ENCODE data around the gene RDX. TPM values are rescaled to one million over a fixed set of nuclear protein-coding genes. Genes with fewer than 3 reads are reported as not detected.

RDX gene
- total and polyA plus RNA-seq, 9 of the 15 experiments (the other 6 are each of a cell fraction or from before 2014, with no cell fraction given), result 35.6 to 62.1 (median 54.3) TPM

DNA sequence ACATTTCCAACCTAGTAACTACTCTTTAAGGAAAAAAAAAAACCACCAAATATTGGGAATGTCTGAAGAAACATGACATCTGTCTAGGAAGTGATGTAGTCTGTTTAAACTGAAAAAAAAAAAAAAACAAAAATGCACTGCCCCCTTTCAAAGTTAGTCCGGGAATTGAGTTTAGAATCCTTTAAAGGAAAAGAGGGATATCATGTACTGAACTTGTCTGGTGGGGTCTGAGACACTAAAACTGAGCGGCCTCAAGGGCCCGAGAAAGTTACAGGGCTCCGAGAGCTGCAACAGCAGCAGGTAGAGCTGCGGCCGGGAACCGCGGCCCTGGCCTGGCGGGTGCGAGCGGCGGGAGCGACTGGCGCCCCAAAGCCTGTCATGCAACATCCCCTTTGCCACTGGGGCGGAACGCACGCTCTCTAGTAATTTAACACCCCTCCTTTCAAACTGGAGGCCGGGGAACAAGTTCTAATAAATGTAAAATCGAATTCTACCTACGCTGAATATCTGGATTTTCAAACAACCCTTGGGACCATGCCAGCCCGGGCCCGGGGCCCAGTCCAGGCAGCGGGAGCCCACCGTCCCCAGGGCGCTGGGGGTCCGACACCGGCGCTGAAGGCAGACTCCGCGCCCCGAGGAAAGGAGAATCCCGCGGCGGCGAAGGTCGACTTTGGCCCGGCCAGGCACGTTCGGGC, 736 bp downstream of the RDX start (continued):
- TF ChIP-seq, protein P1, sequence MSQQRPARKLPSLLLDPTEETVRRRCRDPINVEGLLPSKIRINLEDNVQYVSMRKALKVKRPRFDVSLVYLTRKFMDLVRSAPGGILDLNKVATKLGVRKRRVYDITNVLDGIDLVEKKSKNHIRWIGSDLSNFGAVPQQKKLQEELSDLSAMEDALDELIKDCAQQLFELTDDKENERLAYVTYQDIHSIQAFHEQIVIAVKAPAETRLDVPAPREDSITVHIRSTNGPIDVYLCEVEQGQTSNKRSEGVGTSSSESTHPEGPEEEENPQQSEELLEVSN (IDR thresholded peaks at IDR 0.05; ENCODE audit: borderline replicate concordance in 1 of 2, extremely low read depth in 1 of 2, insufficient read depth in 1 of 2, insufficient read length in 1 of 2, low read depth in 1 of 2, low read length in 1 of 2, poor library complexity in 1 of 2, severe bottlenecking in 1 of 2), result peak in 1 of 2 experiments; percentile 18
- TF ChIP-seq NR2C1 (IDR thresholded peaks at IDR 0.05), result no peak
- no peak for TF ChIP-seq NR2C1 (tag; IDR thresholded peaks at IDR 0.05)
- no peak for TF ChIP-seq NBN (IDR thresholded peaks at IDR 0.05; ENCODE audit: low read depth)
- TF ChIP-seq, protein P2, sequence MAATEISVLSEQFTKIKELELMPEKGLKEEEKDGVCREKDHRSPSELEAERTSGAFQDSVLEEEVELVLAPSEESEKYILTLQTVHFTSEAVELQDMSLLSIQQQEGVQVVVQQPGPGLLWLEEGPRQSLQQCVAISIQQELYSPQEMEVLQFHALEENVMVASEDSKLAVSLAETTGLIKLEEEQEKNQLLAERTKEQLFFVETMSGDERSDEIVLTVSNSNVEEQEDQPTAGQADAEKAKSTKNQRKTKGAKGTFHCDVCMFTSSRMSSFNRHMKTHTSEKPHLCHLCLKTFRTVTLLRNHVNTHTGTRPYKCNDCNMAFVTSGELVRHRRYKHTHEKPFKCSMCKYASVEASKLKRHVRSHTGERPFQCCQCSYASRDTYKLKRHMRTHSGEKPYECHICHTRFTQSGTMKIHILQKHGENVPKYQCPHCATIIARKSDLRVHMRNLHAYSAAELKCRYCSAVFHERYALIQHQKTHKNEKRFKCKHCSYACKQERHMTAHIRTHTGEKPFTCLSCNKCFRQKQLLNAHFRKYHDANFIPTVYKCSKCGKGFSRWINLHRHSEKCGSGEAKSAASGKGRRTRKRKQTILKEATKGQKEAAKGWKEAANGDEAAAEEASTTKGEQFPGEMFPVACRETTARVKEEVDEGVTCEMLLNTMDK (IDR thresholded peaks at IDR 0.05; ENCODE audit: borderline replicate concordance, insufficient read depth, low read depth, low read length, poor library complexity, severe bottlenecking), result no peak
- no peak for TF ChIP-seq PHTF2 (CRISPR knock-in tag; IDR thresholded peaks at IDR 0.05)
- TF ChIP-seq ARID2 (IDR thresholded peaks at IDR 0.05), result no peak
- no peak for TF ChIP-seq SIN3B (IDR thresholded peaks at IDR 0.05; ENCODE audit: low read depth)
- TF ChIP-seq ZNF408 (CRISPR knock-in tag; IDR thresholded peaks at IDR 0.05; ENCODE audit: low read depth), result no peak
- no peak for TF ChIP-seq ARHGAP35 (IDR thresholded peaks at IDR 0.05; ENCODE audit: partially characterized antibody)
- TF ChIP-seq, protein P3, sequence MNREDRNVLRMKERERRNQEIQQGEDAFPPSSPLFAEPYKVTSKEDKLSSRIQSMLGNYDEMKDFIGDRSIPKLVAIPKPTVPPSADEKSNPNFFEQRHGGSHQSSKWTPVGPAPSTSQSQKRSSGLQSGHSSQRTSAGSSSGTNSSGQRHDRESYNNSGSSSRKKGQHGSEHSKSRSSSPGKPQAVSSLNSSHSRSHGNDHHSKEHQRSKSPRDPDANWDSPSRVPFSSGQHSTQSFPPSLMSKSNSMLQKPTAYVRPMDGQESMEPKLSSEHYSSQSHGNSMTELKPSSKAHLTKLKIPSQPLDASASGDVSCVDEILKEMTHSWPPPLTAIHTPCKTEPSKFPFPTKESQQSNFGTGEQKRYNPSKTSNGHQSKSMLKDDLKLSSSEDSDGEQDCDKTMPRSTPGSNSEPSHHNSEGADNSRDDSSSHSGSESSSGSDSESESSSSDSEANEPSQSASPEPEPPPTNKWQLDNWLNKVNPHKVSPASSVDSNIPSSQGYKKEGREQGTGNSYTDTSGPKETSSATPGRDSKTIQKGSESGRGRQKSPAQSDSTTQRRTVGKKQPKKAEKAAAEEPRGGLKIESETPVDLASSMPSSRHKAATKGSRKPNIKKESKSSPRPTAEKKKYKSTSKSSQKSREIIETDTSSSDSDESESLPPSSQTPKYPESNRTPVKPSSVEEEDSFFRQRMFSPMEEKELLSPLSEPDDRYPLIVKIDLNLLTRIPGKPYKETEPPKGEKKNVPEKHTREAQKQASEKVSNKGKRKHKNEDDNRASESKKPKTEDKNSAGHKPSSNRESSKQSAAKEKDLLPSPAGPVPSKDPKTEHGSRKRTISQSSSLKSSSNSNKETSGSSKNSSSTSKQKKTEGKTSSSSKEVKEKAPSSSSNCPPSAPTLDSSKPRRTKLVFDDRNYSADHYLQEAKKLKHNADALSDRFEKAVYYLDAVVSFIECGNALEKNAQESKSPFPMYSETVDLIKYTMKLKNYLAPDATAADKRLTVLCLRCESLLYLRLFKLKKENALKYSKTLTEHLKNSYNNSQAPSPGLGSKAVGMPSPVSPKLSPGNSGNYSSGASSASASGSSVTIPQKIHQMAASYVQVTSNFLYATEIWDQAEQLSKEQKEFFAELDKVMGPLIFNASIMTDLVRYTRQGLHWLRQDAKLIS (CRISPR knock-in tag; IDR thresholded peaks at IDR 0.05), result 0 out of 2 replicates have a peak, but pooled peaks have one; percentile 27
- TF ChIP-seq ZNF311 (CRISPR knock-in tag; IDR thresholded peaks at IDR 0.05), result no peak
- TF ChIP-seq, protein P4, sequence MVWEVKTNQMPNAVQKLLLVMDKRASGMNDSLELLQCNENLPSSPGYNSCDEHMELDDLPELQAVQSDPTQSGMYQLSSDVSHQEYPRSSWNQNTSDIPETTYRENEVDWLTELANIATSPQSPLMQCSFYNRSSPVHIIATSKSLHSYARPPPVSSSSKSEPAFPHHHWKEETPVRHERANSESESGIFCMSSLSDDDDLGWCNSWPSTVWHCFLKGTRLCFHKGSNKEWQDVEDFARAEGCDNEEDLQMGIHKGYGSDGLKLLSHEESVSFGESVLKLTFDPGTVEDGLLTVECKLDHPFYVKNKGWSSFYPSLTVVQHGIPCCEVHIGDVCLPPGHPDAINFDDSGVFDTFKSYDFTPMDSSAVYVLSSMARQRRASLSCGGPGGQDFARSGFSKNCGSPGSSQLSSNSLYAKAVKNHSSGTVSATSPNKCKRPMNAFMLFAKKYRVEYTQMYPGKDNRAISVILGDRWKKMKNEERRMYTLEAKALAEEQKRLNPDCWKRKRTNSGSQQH (CRISPR knock-in tag; IDR thresholded peaks at IDR 0.05), result no peak
- TF ChIP-seq ZNF217 (CRISPR knock-in tag; IDR thresholded peaks at IDR 0.05), result no peak
- TF ChIP-seq, protein P5, sequence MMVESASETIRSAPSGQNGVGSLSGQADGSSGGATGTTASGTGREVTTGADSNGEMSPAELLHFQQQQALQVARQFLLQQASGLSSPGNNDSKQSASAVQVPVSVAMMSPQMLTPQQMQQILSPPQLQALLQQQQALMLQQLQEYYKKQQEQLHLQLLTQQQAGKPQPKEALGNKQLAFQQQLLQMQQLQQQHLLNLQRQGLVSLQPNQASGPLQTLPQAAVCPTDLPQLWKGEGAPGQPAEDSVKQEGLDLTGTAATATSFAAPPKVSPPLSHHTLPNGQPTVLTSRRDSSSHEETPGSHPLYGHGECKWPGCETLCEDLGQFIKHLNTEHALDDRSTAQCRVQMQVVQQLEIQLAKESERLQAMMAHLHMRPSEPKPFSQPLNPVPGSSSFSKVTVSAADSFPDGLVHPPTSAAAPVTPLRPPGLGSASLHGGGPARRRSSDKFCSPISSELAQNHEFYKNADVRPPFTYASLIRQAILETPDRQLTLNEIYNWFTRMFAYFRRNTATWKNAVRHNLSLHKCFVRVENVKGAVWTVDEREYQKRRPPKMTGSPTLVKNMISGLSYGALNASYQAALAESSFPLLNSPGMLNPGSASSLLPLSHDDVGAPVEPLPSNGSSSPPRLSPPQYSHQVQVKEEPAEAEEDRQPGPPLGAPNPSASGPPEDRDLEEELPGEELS (CRISPR knock-in tag; IDR thresholded peaks at IDR 0.05; ENCODE audit: borderline replicate concordance), result no peak

Data from K562 (cell line).